HG03520 (cell line): ENCODE data around the gene GPD1.
A peak's percentile ranks its signal among the peaks of the same experiment; 100 is the strongest.

Experiments
- ATAC-seq: cut with Tn5 transposase; IDR thresholded peaks from one replicate; pipeline ENCODE4 v1.9.1; 2021; ENCODE audit warnings: mild to moderate bottlenecking, moderate library complexity; ENCODE audit not compliant: unreplicated experiment

The GPD1 gene

DNA sequence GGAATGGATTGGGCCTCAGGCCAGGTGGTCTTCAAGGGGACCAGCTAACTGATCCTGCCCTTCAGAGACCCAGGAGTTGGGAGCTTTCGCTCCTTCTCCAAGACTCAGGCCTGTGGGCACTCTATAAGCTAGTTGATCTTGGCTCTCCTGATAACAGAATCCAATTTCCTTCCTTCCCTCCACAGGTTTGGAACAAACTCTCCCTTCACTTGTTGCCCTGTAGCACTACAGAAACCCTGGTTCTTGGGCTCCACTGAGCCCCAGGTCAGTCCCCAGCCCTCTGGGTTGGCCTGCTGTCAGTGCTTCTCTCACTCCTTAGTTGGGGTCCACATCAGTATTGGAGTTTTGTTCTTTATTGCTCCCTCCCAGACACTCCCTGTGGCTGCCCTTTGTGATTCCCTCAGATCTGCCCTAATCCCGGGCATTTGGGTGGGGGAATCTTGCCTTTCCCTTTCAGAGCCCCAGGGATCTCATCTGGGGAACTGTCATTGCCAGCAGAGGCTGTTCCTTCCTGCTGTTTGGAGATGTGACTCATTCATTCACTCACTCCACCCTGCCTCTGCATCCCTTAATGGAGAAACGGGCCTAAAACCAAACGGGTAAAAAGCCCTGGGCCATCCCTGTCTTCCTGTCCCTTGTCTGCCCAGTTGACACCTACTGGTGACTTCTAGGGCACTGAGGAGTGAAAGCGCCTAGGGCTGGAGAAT, 4.4 kb upstream of the GPD1 start:
- no peak for ATAC-seq

GRCh38 chr12:50100561-50100960, 3.2 kb upstream of the GPD1 start:
- no peak for ATAC-seq

DNA sequence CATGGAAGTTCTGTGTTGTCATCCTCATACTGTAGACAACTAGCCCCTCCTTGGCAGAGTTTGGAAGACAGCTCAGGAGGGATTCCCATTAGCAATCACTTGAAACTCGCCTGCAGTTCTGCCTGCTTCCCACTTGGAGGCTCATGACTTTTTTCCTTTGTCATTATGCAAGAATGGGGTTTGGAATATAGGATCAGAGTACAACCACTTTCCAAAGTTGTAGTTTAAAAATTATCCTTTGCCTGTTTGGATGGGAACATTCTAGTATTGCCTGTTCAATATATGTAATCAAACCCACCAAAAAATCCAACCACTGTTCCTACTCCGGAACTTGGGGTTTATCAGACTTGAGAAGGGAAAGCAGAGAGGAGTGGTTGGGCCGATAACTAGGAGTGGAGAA, 2.1 kb upstream of the GPD1 start:
- no peak for ATAC-seq

GRCh38 chr12:50102131-50102531, 1.7 kb upstream of the GPD1 start:
- no peak for ATAC-seq

DNA sequence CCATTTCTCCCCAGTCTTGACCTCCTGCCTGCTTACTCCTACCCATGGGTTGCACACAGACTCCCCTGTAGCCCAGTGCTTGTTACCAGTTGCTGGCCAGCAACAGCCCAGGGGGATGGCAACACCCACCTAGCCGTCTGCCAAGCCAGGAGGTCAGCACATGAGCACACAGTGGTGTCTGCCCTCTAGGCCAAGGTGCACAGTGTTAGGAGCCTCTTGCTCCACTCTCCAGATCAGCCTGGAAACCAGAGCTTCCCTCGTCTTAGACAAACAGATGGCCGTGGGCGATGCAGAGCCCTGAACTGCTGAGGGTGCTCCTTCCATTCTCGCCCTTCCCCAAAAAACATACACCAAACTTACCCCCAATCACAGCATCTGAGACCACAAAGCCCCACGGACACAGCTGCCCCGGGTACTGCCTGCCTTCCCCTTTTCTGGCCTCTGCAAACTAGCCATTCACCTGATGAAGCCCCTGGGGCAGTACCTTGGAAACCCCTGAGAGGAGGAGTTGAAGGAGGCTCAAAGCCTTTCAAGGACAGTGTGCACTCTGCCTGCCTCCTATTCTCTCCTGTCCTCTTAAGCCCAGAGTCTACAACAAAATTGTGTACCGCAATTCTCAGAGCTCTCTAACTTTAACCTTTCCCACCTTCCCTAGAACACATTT, 1.0 kb upstream of the GPD1 start:
- no peak for ATAC-seq

- ATAC-seq: no peak
Measured at GRCh38 chr12:50103351-50103750, 457 bp upstream of the GPD1 start.

- no peak for ATAC-seq
Measured at GRCh38 chr12:50104417-50105366, 884 bp downstream of the GPD1 start.

- ATAC-seq: no peak
Measured at GRCh38 chr12:50105913-50106450, 2.2 kb downstream of the GPD1 start.

DNA sequence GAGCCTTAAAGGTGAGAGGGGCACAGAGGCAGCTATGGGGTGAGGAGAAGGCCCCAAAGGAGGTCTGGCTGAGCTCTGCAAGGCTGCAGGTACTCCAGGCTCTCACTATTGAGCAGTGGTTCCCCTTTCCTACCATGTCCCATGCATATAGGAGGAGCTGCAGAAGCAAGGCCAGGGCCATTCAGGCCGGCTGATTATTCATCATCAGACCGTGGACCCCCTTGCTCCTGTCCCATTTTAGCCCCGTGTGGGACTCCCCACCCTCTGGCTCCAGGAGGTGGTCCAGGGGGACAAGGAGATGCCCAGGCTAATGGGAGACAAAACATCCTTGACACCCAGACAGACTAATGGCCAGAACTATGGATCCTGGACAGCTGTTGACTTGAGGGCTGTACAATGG, 3.1 kb downstream of the GPD1 start:
- ATAC-seq: no peak

- no peak for ATAC-seq
Measured at GRCh38 chr12:50107416-50108268, 3.8 kb downstream of the GPD1 start.

GRCh38 chr12:50109319-50109718, 5.5 kb downstream of the GPD1 start:
- no peak for ATAC-seq

DNA sequence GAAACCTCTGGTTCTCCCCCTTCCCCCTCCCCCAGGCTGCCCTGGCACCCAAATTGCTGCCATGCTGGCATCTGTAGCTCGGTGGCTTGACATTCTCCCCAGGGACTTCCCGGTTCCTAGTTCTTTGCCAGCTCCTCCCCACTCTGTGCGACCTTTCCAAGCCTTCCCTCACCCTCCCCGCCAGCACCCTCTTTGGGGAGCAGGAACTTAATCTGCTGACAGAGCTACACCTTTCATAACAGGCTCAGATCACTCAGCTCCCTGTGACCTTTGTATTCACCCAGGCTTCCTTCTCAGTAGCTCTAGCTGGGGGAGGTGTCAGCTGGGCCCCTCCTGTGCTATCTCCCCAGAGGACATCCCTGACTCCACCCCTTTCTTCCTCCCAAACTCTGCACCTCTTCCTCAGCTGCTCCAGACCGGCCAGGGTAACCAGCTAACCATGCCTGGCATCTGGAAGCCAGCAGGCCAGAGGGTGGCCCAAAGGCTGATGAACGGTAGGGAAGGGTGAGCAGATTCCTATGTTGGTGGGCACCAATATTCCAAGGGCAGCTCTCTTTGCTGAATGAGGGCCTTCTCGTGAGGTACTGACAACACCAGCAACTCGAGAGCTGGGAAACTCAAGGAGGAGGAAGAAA, 6.4 kb downstream of the GPD1 start:
- ATAC-seq: no peak

DNA sequence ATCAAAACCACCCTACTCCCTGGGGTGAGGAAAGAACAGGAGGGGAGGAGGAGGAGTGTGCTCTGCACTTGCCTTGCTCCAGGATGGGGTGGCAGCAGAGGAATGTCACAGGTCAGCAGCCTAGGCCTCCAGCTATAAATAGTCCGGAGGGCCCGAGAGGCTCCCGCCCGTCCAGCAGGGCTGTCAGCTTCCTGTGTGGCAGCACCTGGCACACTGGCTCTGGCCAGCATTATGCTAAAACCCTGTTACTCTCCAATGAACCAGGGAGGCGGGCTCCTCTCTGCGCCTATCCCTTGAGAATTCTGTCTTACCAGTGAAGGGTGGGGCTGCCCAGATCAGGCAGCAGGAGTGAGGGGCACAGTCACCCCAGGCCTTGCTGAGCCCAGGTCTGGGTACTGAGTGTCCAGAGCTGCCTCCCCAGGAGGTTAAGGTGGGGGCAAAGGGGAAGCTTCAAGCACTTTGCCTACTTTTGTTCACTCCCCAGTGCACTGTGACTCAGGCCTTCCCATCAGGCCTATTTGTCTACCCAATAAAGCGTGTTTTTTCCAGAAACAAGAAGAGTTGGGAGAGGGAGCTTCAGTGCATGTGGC, 7.0 kb downstream of the GPD1 start:
- ATAC-seq: no peak

DNA sequence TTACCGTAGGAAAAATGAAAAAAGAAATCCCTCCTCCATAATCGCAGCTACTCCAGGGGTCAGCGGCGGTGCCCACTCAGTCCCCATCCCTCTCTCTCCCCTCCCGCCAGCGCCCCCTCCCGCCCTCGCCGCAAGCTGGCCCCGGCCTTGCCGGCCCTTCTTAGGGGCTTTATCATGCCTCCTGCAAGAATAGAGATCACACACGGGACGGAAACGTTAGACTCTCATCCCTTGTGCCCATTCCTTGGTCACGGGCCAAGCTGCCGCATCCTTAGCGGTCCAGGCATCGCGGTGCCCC, 7.5 kb downstream of the GPD1 start:
- ATAC-seq: peak; percentile 5

DNA sequence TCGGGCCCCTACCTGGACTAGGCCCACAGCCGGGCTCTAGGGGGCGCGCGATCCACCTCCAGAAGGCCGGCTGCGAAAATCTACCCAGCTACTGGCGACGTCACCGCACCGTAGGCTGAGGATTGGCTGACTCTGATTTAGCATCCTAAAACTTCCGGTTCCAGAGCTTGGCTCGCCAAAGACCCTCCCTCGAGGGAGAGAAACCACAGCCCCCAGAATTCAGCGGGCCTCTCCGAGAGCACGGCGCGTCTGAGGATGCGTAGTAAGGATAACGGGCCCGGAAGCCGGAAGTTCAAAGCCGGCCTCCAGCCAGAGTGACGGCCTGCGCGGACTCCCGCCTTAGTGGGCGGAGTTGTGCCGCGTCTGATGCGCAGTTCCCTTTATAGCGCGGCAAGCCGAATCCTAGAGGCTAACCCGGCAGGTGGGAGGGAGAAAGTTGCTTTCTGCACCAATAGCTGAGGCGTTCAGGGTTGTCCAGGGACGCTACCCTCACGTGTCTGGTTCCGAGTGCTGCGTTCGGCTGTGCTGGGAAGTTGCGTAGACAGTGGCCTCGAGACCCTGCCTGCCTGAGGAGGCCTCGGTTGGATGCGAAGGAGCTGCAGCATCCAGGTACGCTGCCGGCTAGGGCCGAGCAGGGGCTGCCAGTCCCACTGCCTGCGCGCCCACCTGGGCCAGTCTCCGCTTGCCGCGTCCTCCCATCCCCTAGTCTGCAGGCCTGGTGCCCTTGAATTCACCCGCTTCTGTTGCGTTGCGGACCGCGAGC, 8.1 kb downstream of the GPD1 start, which contains the start of gene COX14:
TSS of gene COX14 (plus strand) at position 544 of the 763 bp plus-strand sequence. CDS start 7,808 bp downstream, outside the sequence.
- ATAC-seq: peak; percentile 75

- ATAC-seq: no peak
Measured at GRCh38 chr12:50112456-50113218, 8.8 kb downstream of the GPD1 start.

- no peak for ATAC-seq
Measured at GRCh38 chr12:50117057-50117622, 13.3 kb downstream of the GPD1 start.

GRCh38 chr12:50119387-50119786, 15.6 kb downstream of the GPD1 start:
- ATAC-seq: no peak
